ENCODE measurements around the gene QARS1.

QARS1 gene

GRCh38 chr3:49121132-49121736 is 16.7 kb upstream of the QARS1 start:
- DNase-seq (ENCODE audit: low read depth) = no peak
- H3K4me3 ChIP-seq (replicated peaks; ENCODE audit: low read depth, low read length) = peak overlapping the region; percentile 75
- no peak for TF ChIP-seq CTCF (IDR thresholded peaks at IDR 0.05; ENCODE audit: low read length, missing control alignments)

- peak; percentile 94 for DNase-seq (ENCODE audit: low read depth)
- TF ChIP-seq CTCF (IDR thresholded peaks at IDR 0.05; ENCODE audit: low read length, missing control alignments) = no peak
- H3K4me3 ChIP-seq (replicated peaks; ENCODE audit: low read depth, low read length) = peak within 1 kb of the TSS; percentile 75
These were observed 16.0 kb upstream of the QARS1 start, which contains the start of gene USP19 for GRCh38 chr3:49120438-49121131. Gene USP19 (minus strand): TSS chr3:49120823. CDS start chr3:49119145, 1,678 bp downstream.

- no peak for DNase-seq (ENCODE audit: low read depth)
- peak overlapping the region; percentile 75 for H3K4me3 ChIP-seq (replicated peaks; ENCODE audit: low read depth, low read length)
- TF ChIP-seq CTCF (IDR thresholded peaks at IDR 0.05; ENCODE audit: low read length, missing control alignments) = no peak
These were observed 15.5 kb upstream of the QARS1 start for GRCh38 chr3:49120096-49120437.

GRCh38 chr3:49119439-49119838 is 14.9 kb upstream of the QARS1 start:
- peak; percentile 8 for DNase-seq (ENCODE audit: low read depth)
- TF ChIP-seq CTCF (IDR thresholded peaks at IDR 0.05; ENCODE audit: low read length, missing control alignments) = no peak
- H3K4me3 ChIP-seq (replicated peaks; ENCODE audit: low read depth, low read length) = peak overlapping the region; percentile 75

- peak; percentile 23 for DNase-seq (ENCODE audit: low read depth)
- TF ChIP-seq CTCF (IDR thresholded peaks at IDR 0.05; ENCODE audit: low read length, missing control alignments) = no peak
- H3K4me3 ChIP-seq (replicated peaks; ENCODE audit: low read depth, low read length) = peak overlapping the region; percentile 75
These were observed 14.5 kb upstream of the QARS1 start for GRCh38 chr3:49119036-49119435.

GRCh38 chr3:49112262-49112661 is 7.7 kb upstream of the QARS1 start:
- no peak for DNase-seq (ENCODE audit: low read depth)
- H3K4me3 ChIP-seq (replicated peaks; ENCODE audit: low read depth, low read length) = no peak overlapping the region
- no peak for TF ChIP-seq CTCF (IDR thresholded peaks at IDR 0.05; ENCODE audit: low read length, missing control alignments)

- no peak for TF ChIP-seq CTCF (IDR thresholded peaks at IDR 0.05; ENCODE audit: low read length, missing control alignments)
- DNase-seq (ENCODE audit: low read depth) = no peak
- no peak overlapping the region for H3K4me3 ChIP-seq (replicated peaks; ENCODE audit: low read depth, low read length)
These were observed 6.8 kb upstream of the QARS1 start for GRCh38 chr3:49111347-49111746.
